ENCODE measurements around the gene PRPF8. TPM values are rescaled to one million over a fixed set of nuclear protein-coding genes. Genes with fewer than 3 reads are reported as not detected.

The PRPF8 gene
- total RNA-seq, 1 donor from 2014 or later: 247 TPM

GRCh38 chr17:1640329-1641064 lies 44.2 kb downstream of the PRPF8 start:
- no peak overlapping the region for H3K4me3 ChIP-seq
- intact Hi-C loops (cut with DNase I): loop anchor here (10.0 kb wide), 1 partner anchor 366 kb away; the partner anchor contains the start of genes BHLHA9 and TRARG1
- no peaks in the 10 kb centered on the region for H3K9me3 ChIP-seq
- H3K4me1 ChIP-seq: peaks cover 13% of the 10 kb centered on the region
- no peak overlapping the region for H3K27ac ChIP-seq
- H3K27me3 ChIP-seq: no peaks in the 10 kb centered on the region
- TF ChIP-seq POLR2AphosphoS5 (IDR thresholded peaks at IDR 0.05; ENCODE audit: insufficient read depth in 1 of 2, low read depth in 1 of 2) (no peak), CTCF (IDR thresholded peaks at IDR 0.05) (no peak), POLR2A (IDR thresholded peaks at IDR 0.05) (no peak)
- DNase-seq (ENCODE audit: extremely low spot score in 2 of 2): no peak
- no peaks in the 10 kb centered on the region for H3K36me3 ChIP-seq

GRCh38 chr17:1639549-1640180 lies 45.0 kb downstream of the PRPF8 start:
- H3K36me3 ChIP-seq: no peaks in the 10 kb centered on the region
- DNase-seq (ENCODE audit: extremely low spot score in 2 of 2): no peak
- H3K27ac ChIP-seq: no peak overlapping the region
- no peak overlapping the region for H3K4me3 ChIP-seq
- H3K27me3 ChIP-seq: no peaks in the 10 kb centered on the region
- peaks cover 11% of the 10 kb centered on the region for H3K4me1 ChIP-seq
- TF ChIP-seq CTCF (IDR thresholded peaks at IDR 0.05) (no peak), POLR2A (IDR thresholded peaks at IDR 0.05) (no peak)
- intact Hi-C loops (cut with DNase I): loop anchor here (10.0 kb wide), 1 partner anchor 365 kb away; the partner anchor contains the start of genes BHLHA9 and TRARG1
- no peaks in the 10 kb centered on the region for H3K9me3 ChIP-seq

- Histone ChIP-seq H3K27me3 (no peaks in the 10 kb centered on the region), H3K27ac (no peak overlapping the region), H3K9me3 (no peaks in the 10 kb centered on the region), H3K36me3 (no peaks in the 10 kb centered on the region), H3K4me3 (no peak overlapping the region), H3K4me1 (peaks cover 2% of the 10 kb centered on the region)
- intact Hi-C loops (cut with DNase I): no loop called here
- DNase-seq (ENCODE audit: extremely low spot score in 2 of 2): no peak
- no peak for TF ChIP-seq POLR2A (IDR thresholded peaks at IDR 0.05)
- TF ChIP-seq CTCF (IDR thresholded peaks at IDR 0.05): no peak
- no peak for TF ChIP-seq POLR2AphosphoS5 (IDR thresholded peaks at IDR 0.05; ENCODE audit: insufficient read depth in 1 of 2, low read depth in 1 of 2)
Measured at GRCh38 chr17:1638624-1639300, 45.9 kb downstream of the PRPF8 start.

- no peak for TF ChIP-seq POLR2A (IDR thresholded peaks at IDR 0.05)
- no peak for TF ChIP-seq CTCF (IDR thresholded peaks at IDR 0.05)
- no peak for TF ChIP-seq POLR2AphosphoS5 (IDR thresholded peaks at IDR 0.05; ENCODE audit: insufficient read depth in 1 of 2, low read depth in 1 of 2)
- DNase-seq (ENCODE audit: extremely low spot score in 2 of 2): no peak
- H3K9me3 ChIP-seq: no peaks in the 10 kb centered on the region
- no peaks in the 10 kb centered on the region for H3K27me3 ChIP-seq
- no peaks in the 10 kb centered on the region for H3K36me3 ChIP-seq
- H3K27ac ChIP-seq: no peak overlapping the region
- no peaks in the 10 kb centered on the region for H3K4me1 ChIP-seq
- intact Hi-C loops (cut with DNase I): no loop called here
- no peak overlapping the region for H3K4me3 ChIP-seq
Measured at GRCh38 chr17:1638171-1638590, 46.5 kb downstream of the PRPF8 start.
